Measurements from ENCODE around the gene ZWILCH.

- TF ChIP-seq CTCF (IDR thresholded peaks at IDR 0.05), result no peak
- TF ChIP-seq, protein P1, sequence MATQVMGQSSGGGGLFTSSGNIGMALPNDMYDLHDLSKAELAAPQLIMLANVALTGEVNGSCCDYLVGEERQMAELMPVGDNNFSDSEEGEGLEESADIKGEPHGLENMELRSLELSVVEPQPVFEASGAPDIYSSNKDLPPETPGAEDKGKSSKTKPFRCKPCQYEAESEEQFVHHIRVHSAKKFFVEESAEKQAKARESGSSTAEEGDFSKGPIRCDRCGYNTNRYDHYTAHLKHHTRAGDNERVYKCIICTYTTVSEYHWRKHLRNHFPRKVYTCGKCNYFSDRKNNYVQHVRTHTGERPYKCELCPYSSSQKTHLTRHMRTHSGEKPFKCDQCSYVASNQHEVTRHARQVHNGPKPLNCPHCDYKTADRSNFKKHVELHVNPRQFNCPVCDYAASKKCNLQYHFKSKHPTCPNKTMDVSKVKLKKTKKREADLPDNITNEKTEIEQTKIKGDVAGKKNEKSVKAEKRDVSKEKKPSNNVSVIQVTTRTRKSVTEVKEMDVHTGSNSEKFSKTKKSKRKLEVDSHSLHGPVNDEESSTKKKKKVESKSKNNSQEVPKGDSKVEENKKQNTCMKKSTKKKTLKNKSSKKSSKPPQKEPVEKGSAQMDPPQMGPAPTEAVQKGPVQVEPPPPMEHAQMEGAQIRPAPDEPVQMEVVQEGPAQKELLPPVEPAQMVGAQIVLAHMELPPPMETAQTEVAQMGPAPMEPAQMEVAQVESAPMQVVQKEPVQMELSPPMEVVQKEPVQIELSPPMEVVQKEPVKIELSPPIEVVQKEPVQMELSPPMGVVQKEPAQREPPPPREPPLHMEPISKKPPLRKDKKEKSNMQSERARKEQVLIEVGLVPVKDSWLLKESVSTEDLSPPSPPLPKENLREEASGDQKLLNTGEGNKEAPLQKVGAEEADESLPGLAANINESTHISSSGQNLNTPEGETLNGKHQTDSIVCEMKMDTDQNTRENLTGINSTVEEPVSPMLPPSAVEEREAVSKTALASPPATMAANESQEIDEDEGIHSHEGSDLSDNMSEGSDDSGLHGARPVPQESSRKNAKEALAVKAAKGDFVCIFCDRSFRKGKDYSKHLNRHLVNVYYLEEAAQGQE (IDR thresholded peaks at IDR 0.05; ENCODE audit: insufficient read depth in 1 of 2, low read depth in 2 of 2, low read length in 1 of 2), result no peak
- no peak for TF ChIP-seq TCF7L2 (IDR thresholded peaks at IDR 0.05; ENCODE audit: low read depth, low read length)
- no peak for TF ChIP-seq POLR2AphosphoS5 (IDR thresholded peaks at IDR 0.05; ENCODE audit: low read depth, low read length)
- TF ChIP-seq SIN3A (IDR thresholded peaks at IDR 0.05; ENCODE audit: borderline replicate concordance, insufficient read depth, low read depth, low read length), result no peak
These were observed 48.9 kb upstream of the ZWILCH start for GRCh38 chr15:66456211-66456610.
